IgD-negative memory B cell (primary cell): ENCODE results near the gene MMRN2. TPM values are rescaled to one million over a fixed set of nuclear protein-coding genes. Genes with fewer than 3 reads are reported as not detected.

Experiments used
- H3K27ac Mint-ChIP-seq, 3 donors: one replicate each; pipeline ENCODE4 v1.8.0; 2020 to 2022; ENCODE audit warnings: mild to moderate bottlenecking in 3 of 3, mixed read lengths in 3 of 3, moderate library complexity in 1 of 3
- H3K27me3 Mint-ChIP-seq: one replicate; pipeline ENCODE4 v1.8.0; 2021; ENCODE audit warnings: mixed read lengths
- H3K36me3 Mint-ChIP-seq: one replicate; pipeline ENCODE4 v1.8.0; 2020; ENCODE audit warnings: mild to moderate bottlenecking, mixed read lengths
- H3K4me1 Mint-ChIP-seq, 3 donors: one replicate each; pipeline ENCODE4 v1.8.0; 2020 to 2022; ENCODE audit warnings: mixed read lengths in 3 of 3, mild to moderate bottlenecking in 1 of 3
- H3K4me3 Mint-ChIP-seq, 4 donors: one replicate each; pipeline ENCODE4 v1.8.0; 2020 to 2022; ENCODE audit warnings: mild to moderate bottlenecking in 4 of 4, mixed read lengths in 4 of 4, moderate library complexity in 3 of 4
- H3K9me3 Mint-ChIP-seq, 3 donors: one replicate each; pipeline ENCODE4 v1.8.0; 2020 to 2021; ENCODE audit warnings: mixed read lengths in 3 of 3, mild to moderate bottlenecking in 1 of 3
- polyA plus RNA-seq: library from polyadenylated mRNA; unstranded; fragments of 300-500 nt; fragmentation: Illumina TruSeq; gene quantifications from one replicate; pipeline ENCODE4 v1.2.3, GENCODE V29; 2021

Gene MMRN2
- polyA plus RNA-seq, 1 donor from 2014 or later: not detected

GRCh38 chr10:86922553-86922961, 34.9 kb downstream of the MMRN2 start:
- no peaks in the 10 kb centered on the region for H3K4me1 Mint-ChIP-seq
- H3K4me3 Mint-ChIP-seq: no peak overlapping the region
- peak overlapping the region in 1 of 3 donors; percentile 24 for H3K27ac Mint-ChIP-seq
- H3K9me3 Mint-ChIP-seq: no peaks in the 10 kb centered on the region
- H3K27me3 Mint-ChIP-seq: no peaks in the 10 kb centered on the region
- peaks cover 2% of the 10 kb centered on the region for H3K36me3 Mint-ChIP-seq

GRCh38 chr10:86918022-86918471, 39.4 kb downstream of the MMRN2 start:
- H3K36me3 Mint-ChIP-seq: peaks cover 12% of the 10 kb centered on the region
- H3K4me1 Mint-ChIP-seq: no peaks in the 10 kb centered on the region
- H3K27ac Mint-ChIP-seq: no peak overlapping the region
- H3K9me3 Mint-ChIP-seq: no peaks in the 10 kb centered on the region
- no peak overlapping the region for H3K4me3 Mint-ChIP-seq
- no peaks in the 10 kb centered on the region for H3K27me3 Mint-ChIP-seq

GRCh38 chr10:86914734-86915133, 42.7 kb downstream of the MMRN2 start:
- no peaks in the 10 kb centered on the region for H3K27me3 Mint-ChIP-seq
- H3K9me3 Mint-ChIP-seq: no peaks in the 10 kb centered on the region
- peaks cover 16% of the 10 kb centered on the region for H3K36me3 Mint-ChIP-seq
- no peak overlapping the region for H3K4me3 Mint-ChIP-seq
- H3K4me1 Mint-ChIP-seq: no peaks in the 10 kb centered on the region
- H3K27ac Mint-ChIP-seq: no peak overlapping the region

- H3K4me3 Mint-ChIP-seq: no peak overlapping the region
- peaks cover 0 to 5% (median 4%) of the 10 kb centered on the region in 3 donors for H3K9me3 Mint-ChIP-seq
- H3K36me3 Mint-ChIP-seq: peaks cover 18% of the 10 kb centered on the region
- H3K4me1 Mint-ChIP-seq: no peaks in the 10 kb centered on the region
- H3K27me3 Mint-ChIP-seq: no peaks in the 10 kb centered on the region
- no peak overlapping the region for H3K27ac Mint-ChIP-seq
These were observed 52.0 kb downstream of the MMRN2 start for GRCh38 chr10:86905429-86905828.

- H3K27ac Mint-ChIP-seq: no peak overlapping the region
- no peaks in the 10 kb centered on the region for H3K4me1 Mint-ChIP-seq
- H3K27me3 Mint-ChIP-seq: no peaks in the 10 kb centered on the region
- H3K36me3 Mint-ChIP-seq: peaks cover 18% of the 10 kb centered on the region
- peaks cover 0 to 5% (median 4%) of the 10 kb centered on the region in 3 donors for H3K9me3 Mint-ChIP-seq
- H3K4me3 Mint-ChIP-seq: no peak overlapping the region
These were observed 52.8 kb downstream of the MMRN2 start for GRCh38 chr10:86904600-86904999.

GRCh38 chr10:86900955-86901354, 56.5 kb downstream of the MMRN2 start:
- peaks cover 0 to 1% (median 0%) of the 10 kb centered on the region in 3 donors for H3K4me1 Mint-ChIP-seq
- no peak overlapping the region for H3K27ac Mint-ChIP-seq
- H3K36me3 Mint-ChIP-seq: peaks cover 13% of the 10 kb centered on the region
- H3K4me3 Mint-ChIP-seq: no peak overlapping the region
- H3K27me3 Mint-ChIP-seq: no peaks in the 10 kb centered on the region
- no peaks in the 10 kb centered on the region for H3K9me3 Mint-ChIP-seq

- H3K27ac Mint-ChIP-seq: no peak overlapping the region
- no peaks in the 10 kb centered on the region for H3K27me3 Mint-ChIP-seq
- H3K36me3 Mint-ChIP-seq: peaks cover 7% of the 10 kb centered on the region
- peaks cover 0 to 1% (median 0%) of the 10 kb centered on the region in 3 donors for H3K4me1 Mint-ChIP-seq
- no peaks in the 10 kb centered on the region for H3K9me3 Mint-ChIP-seq
- H3K4me3 Mint-ChIP-seq: peak overlapping the region in 1 of 4 donors; percentile 17
These were observed 57.6 kb downstream of the MMRN2 start for GRCh38 chr10:86899670-86900276.

GRCh38 chr10:86899132-86899531, 58.3 kb downstream of the MMRN2 start:
- Mint-ChIP-seq H3K4me3 (no peak overlapping the region), H3K36me3 (peaks cover under 1% of the 10 kb centered on the region), H3K27ac (no peak overlapping the region), H3K27me3 (no peaks in the 10 kb centered on the region), H3K9me3 (no peaks in the 10 kb centered on the region), H3K4me1 (peaks cover 0 to 1% (median 0%) of the 10 kb centered on the region in 3 donors)

GRCh38 chr10:86898511-86898910, 58.9 kb downstream of the MMRN2 start:
- H3K27me3 Mint-ChIP-seq: no peaks in the 10 kb centered on the region
- H3K9me3 Mint-ChIP-seq: no peaks in the 10 kb centered on the region
- H3K4me1 Mint-ChIP-seq: peaks cover 0 to 1% (median 0%) of the 10 kb centered on the region in 3 donors
- no peaks in the 10 kb centered on the region for H3K36me3 Mint-ChIP-seq
- H3K27ac Mint-ChIP-seq: no peak overlapping the region
- no peak overlapping the region for H3K4me3 Mint-ChIP-seq

GRCh38 chr10:86889997-86890396, 67.4 kb downstream of the MMRN2 start:
- peaks cover 8 to 12% (median 8%) of the 10 kb centered on the region in 3 donors for H3K4me1 Mint-ChIP-seq
- no peak overlapping the region for H3K4me3 Mint-ChIP-seq
- no peaks in the 10 kb centered on the region for H3K36me3 Mint-ChIP-seq
- no peaks in the 10 kb centered on the region for H3K27me3 Mint-ChIP-seq
- no peak overlapping the region for H3K27ac Mint-ChIP-seq
- no peaks in the 10 kb centered on the region for H3K9me3 Mint-ChIP-seq

GRCh38 chr10:86888585-86889381, 68.6 kb downstream of the MMRN2 start:
- no peaks in the 10 kb centered on the region for H3K9me3 Mint-ChIP-seq
- H3K4me3 Mint-ChIP-seq: peak overlapping the region in 1 of 4 donors; percentile 25
- H3K27me3 Mint-ChIP-seq: no peaks in the 10 kb centered on the region
- no peak overlapping the region for H3K27ac Mint-ChIP-seq
- no peaks in the 10 kb centered on the region for H3K36me3 Mint-ChIP-seq
- H3K4me1 Mint-ChIP-seq: peaks cover 8 to 12% (median 8%) of the 10 kb centered on the region in 3 donors

Other genes starting within 250 kb of the MMRN2 start
- gene BMPR1A, start 201.0 kb downstream of the MMRN2 start, polyA plus RNA-seq: 5.0 TPM
- gene SNCG, start 984 bp upstream of the MMRN2 start, polyA plus RNA-seq: not detected
- gene ADIRF, start 10.9 kb upstream of the MMRN2 start, polyA plus RNA-seq: not detected
- gene FAM25A, start 62.7 kb upstream of the MMRN2 start, polyA plus RNA-seq: not detected
- 83.7 TPM for gene GLUD1, start 137.2 kb upstream of the MMRN2 start, polyA plus RNA-seq
- 15.9 TPM for gene SHLD2, start 137.6 kb upstream of the MMRN2 start, polyA plus RNA-seq